Activated gamma-delta T cell treated with anti-CD3 and anti-CD28 coated beads, Interleukin-2, amount 50 U/mL, for 16 hours (primary cell): ENCODE results near the gene HDAC9.

ENCODE experiments used
- DNase-seq: peaks from one replicate; pipeline ENCODE4 v3.0.0-alpha.2; 2020; ENCODE audit warnings: low read depth

HDAC9 gene

GRCh38 chr7:18845700-18846099 is 350.2 kb downstream of the HDAC9 start:
- DNase-seq = no peak

GRCh38 chr7:18846765-18847215 is 351.2 kb downstream of the HDAC9 start:
- no peak for DNase-seq

- no peak for DNase-seq
These were observed 353.6 kb downstream of the HDAC9 start for GRCh38 chr7:18849130-18849529.

GRCh38 chr7:18855796-18856195 is 360.2 kb downstream of the HDAC9 start:
- no peak for DNase-seq

GRCh38 chr7:18858232-18858631 is 362.7 kb downstream of the HDAC9 start:
- DNase-seq = no peak

GRCh38 chr7:18859318-18859717 is 363.8 kb downstream of the HDAC9 start:
- DNase-seq = no peak

GRCh38 chr7:18860221-18860620 is 364.7 kb downstream of the HDAC9 start:
- no peak for DNase-seq

GRCh38 chr7:18861514-18862118 is 366.1 kb downstream of the HDAC9 start:
- DNase-seq = no peak

GRCh38 chr7:18864967-18865366 is 369.4 kb downstream of the HDAC9 start:
- no peak for DNase-seq

GRCh38 chr7:18866359-18867036 is 370.9 kb downstream of the HDAC9 start:
- no peak for DNase-seq

GRCh38 chr7:18872344-18872743 is 376.8 kb downstream of the HDAC9 start:
- DNase-seq = no peak

- no peak for DNase-seq
These were observed 378.3 kb downstream of the HDAC9 start for GRCh38 chr7:18873734-18874336.

- DNase-seq = no peak
These were observed 379.3 kb downstream of the HDAC9 start for GRCh38 chr7:18874880-18875279.

GRCh38 chr7:18877874-18878273 is 382.3 kb downstream of the HDAC9 start:
- DNase-seq = no peak

GRCh38 chr7:18886832-18887231 is 391.3 kb downstream of the HDAC9 start:
- DNase-seq = no peak

GRCh38 chr7:18889436-18889835 is 393.9 kb downstream of the HDAC9 start:
- DNase-seq = no peak

GRCh38 chr7:18890134-18890533 is 394.6 kb downstream of the HDAC9 start:
- no peak for DNase-seq

- no peak for DNase-seq
These were observed 395.5 kb downstream of the HDAC9 start for GRCh38 chr7:18890885-18891621.

- no peak for DNase-seq
These were observed 397.6 kb downstream of the HDAC9 start for GRCh38 chr7:18893156-18893555.

GRCh38 chr7:18894155-18894554 is 398.6 kb downstream of the HDAC9 start:
- no peak for DNase-seq

- no peak for DNase-seq
These were observed 399.9 kb downstream of the HDAC9 start for GRCh38 chr7:18895456-18895855.

GRCh38 chr7:18896343-18896975 is 400.9 kb downstream of the HDAC9 start:
- no peak for DNase-seq
